Measurements from ENCODE around the gene FAM135A. TPM values are rescaled to one million over a fixed set of nuclear protein-coding genes. Genes with fewer than 3 reads are reported as not detected.
"Not testable (repeated sequence)": the region's sequence is repeated elsewhere in the genome, so short reads cannot be mapped to it uniquely, and the experiment has no call there.

The FAM135A gene
- total RNA-seq, 1 donor from 2014 or later, result 24.1 TPM

DNA sequence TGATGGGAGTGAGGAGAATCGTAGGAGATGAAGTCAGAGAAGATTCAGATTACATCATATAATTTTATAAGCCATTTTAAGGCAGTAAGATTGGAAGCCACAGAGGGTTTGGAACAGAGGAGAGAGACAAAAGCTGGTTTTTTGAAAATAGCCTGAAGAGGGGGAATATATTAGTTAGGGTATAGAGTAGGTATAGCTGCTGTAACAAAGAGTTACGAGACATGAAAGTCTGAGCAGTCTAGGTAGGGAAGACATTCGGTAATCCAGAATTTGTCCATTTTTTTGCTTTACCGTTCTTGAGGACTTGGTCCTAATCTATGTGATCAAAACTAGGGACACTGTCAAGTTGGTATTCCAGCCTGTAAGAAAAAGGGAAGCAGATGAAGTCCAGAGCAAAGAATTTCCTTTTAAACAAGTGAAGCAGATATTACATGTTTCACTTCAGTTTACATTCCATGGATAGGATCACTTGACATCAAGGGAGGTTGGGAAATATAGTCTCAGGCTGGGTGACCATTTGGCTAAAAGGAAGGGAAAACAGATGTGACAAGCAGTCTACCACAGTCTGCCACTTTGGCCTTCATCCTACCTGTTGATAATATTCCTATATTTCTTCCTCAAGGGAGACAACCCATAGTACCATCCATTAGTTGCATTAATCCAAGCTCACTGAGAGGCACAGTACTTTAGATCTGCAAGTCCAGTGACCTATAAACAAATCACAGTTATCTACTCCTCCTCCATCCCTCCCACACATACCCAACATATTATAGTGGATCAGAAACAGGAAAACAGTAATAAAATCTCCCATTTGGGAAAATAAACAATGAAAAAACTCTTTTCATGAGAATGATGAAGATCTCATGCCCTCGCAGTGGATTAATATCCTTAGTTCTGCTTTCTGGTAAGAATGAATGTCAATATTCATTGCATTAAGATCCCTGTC, 10.2 kb downstream of the FAM135A start:
- DNase-seq (no peak), ATAC-seq (no peak)
- Histone ChIP-seq H3K27ac (no peak overlapping the region), H3K9me3 (no peaks in the 10 kb centered on the region), H3K4me1 (no peaks in the 10 kb centered on the region), H3K27me3 (no peaks in the 10 kb centered on the region), H3K4me3 (no peak overlapping the region), H3K36me3 (peaks cover 23% of the 10 kb centered on the region)
- intact Hi-C loops (cut with DNase I), result no loop called here
- no peak for TF ChIP-seq CTCF (IDR thresholded peaks at IDR 0.05)

GRCh38 chr6:70424291-70424690, 11.0 kb downstream of the FAM135A start:
- Histone ChIP-seq H3K27me3 (no peaks in the 10 kb centered on the region), H3K9me3 (no peaks in the 10 kb centered on the region), H3K4me1 (no peaks in the 10 kb centered on the region), H3K4me3 (no peak overlapping the region), H3K27ac (no peak overlapping the region), H3K36me3 (peaks cover 23% of the 10 kb centered on the region)
- DNase-seq (no peak), ATAC-seq (no peak)
- intact Hi-C loops (cut with DNase I), result no loop called here
- no peak for TF ChIP-seq CTCF (IDR thresholded peaks at IDR 0.05)

- Histone ChIP-seq H3K27me3 (no peaks in the 10 kb centered on the region), H3K27ac (no peak overlapping the region), H3K4me3 (no peak overlapping the region), H3K9me3 (no peaks in the 10 kb centered on the region), H3K36me3 (no peaks in the 10 kb centered on the region), H3K4me1 (no peaks in the 10 kb centered on the region)
- ATAC-seq, result no peak
- TF ChIP-seq CTCF (IDR thresholded peaks at IDR 0.05), result no peak
- intact Hi-C loops (cut with DNase I), result no loop called here
- no peak for DNase-seq
Measured at GRCh38 chr6:70436320-70436719, 23.0 kb downstream of the FAM135A start.

GRCh38 chr6:70445001-70445400, 31.7 kb downstream of the FAM135A start:
- intact Hi-C loops (cut with DNase I), result no loop called here
- Histone ChIP-seq H3K27me3 (no peaks in the 10 kb centered on the region), H3K4me3 (no peak overlapping the region), H3K9me3 (no peaks in the 10 kb centered on the region), H3K4me1 (no peaks in the 10 kb centered on the region), H3K36me3 (no peaks in the 10 kb centered on the region), H3K27ac (no peak overlapping the region)
- DNase-seq (no peak), ATAC-seq (no peak)
- no peak for TF ChIP-seq CTCF (IDR thresholded peaks at IDR 0.05)

GRCh38 chr6:70447343-70448070, 34.2 kb downstream of the FAM135A start:
- H3K27ac ChIP-seq; H3K4me3 ChIP-seq; intact Hi-C loops (cut with DNase I): not testable (repeated sequence)

GRCh38 chr6:70453899-70454298, 40.6 kb downstream of the FAM135A start:
- ATAC-seq, result not testable (repeated sequence)

More at GRCh38 chr6:70447343-70448070, 34.2 kb downstream of the FAM135A start:
- H3K27me3 ChIP-seq, ATAC-seq, H3K36me3 ChIP-seq, H3K9me3 ChIP-seq, H3K4me1 ChIP-seq, DNase-seq: not testable (repeated sequence)

More at GRCh38 chr6:70453899-70454298, 40.6 kb downstream of the FAM135A start:
- DNase-seq; intact Hi-C loops (cut with DNase I); H3K4me3 ChIP-seq; H3K27ac ChIP-seq; H3K27me3 ChIP-seq; H3K4me1 ChIP-seq; H3K9me3 ChIP-seq; H3K36me3 ChIP-seq: not testable (repeated sequence)
